Measurements from ENCODE around the gene TOMM7.

DNA sequence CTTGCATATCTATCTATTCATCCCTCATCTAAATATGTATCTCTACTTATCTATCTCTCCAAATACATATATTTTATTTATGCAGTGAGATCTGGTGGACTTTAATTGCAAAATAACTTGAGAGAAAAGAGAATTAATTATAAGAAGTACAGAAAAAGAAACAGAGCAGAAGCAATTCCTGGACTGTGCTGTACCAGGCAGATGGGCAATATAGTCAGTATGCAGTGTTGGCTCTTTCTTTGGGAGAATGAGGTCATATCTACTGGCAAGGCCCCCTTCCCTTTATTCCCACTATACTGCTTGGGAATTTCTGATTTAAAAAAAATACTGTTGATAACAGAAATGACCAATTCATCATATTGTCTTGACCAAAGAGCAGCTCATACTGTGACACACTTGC, 49.0 kb upstream of the TOMM7 start:
- no peak for TF ChIP-seq CTCF (IDR thresholded peaks at IDR 0.05)
- TF ChIP-seq PHF8 (IDR thresholded peaks at IDR 0.05; ENCODE audit: borderline replicate concordance, low read depth), result no peak
- TF ChIP-seq ELK1 (IDR thresholded peaks at IDR 0.05; ENCODE audit: low read depth, low read length), result no peak
- no peak for TF ChIP-seq NR3C1 (IDR thresholded peaks at IDR 0.05)
- no peak for TF ChIP-seq RFX5 (IDR thresholded peaks at IDR 0.05)
- TF ChIP-seq TFCP2L1 (CRISPR knock-in tag; IDR thresholded peaks at IDR 0.05), result no peak
- no peak for TF ChIP-seq JUN (IDR thresholded peaks at IDR 0.05)
- TF ChIP-seq SMC3 (IDR thresholded peaks at IDR 0.05), result no peak
- TF ChIP-seq PBX3 (IDR thresholded peaks at IDR 0.05), result no peak
